Measurements from ENCODE around the gene PNP.

DNA sequence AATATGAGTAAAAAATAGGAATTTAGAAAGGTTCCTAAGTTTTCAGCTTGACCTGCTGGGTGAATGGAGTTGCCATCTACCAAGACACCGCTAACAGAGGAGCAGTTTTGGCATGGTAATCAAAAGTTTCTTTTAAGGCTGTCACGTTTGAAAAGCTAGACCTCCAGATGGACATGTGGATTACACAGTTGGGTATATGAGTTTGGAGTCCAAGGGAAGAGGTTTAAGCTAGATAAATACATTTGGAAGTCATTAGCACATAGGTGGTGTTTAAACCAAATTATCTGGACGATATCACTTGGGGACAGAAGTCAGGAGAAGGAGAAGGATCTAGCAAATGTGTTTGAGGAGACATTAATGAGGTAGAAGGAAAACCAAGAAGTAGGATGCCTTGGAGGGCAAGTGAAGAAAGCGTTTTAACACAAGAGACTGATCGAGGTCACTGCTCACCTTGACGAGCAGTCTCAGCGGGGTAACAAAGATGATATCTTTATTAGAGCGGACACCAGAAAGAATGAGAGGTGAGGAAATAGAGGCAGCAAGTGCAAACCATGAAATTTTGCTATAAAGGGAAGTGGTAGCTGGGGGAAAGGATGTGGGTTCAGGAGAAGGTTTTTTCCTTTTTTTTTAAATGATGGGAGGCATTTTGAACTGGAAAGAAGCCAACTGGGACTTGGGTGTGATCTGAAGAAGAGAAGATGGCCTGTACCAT is 17.6 kb downstream of the PNP start:
- TF ChIP-seq EZH2 (IDR thresholded peaks at IDR 0.05; ENCODE audit: insufficient read depth, poor library complexity, severe bottlenecking) (no peak), EZH2phosphoT487 (IDR thresholded peaks at IDR 0.05; ENCODE audit: insufficient read depth, low read depth) (no peak)
